OCI-LY7 (cell line): ENCODE data around the gene PCDH9. TPM values are rescaled to one million over a fixed set of nuclear protein-coding genes. Genes with fewer than 3 reads are reported as not detected.

ENCODE experiments used
- BruUV-seq: library from RNA; stranded (reverse); fragments of 400-500 nt; replicated peaks from 2 replicates; lab custom pipeline; 2021; lab: Mats Ljungman, UMichigan
- CTCF ChIA-PET: fragments of 300-600 bp; sonication (Branson Sonifier 250); formaldehyde crosslinking; loops from one replicate; lab custom pipeline; 2022; ENCODE audit warnings: antibody characterized with exemption; ENCODE audit not compliant: unreplicated experiment; lab: Charles Lee
- POLR2A ChIA-PET: fragments of 300-600 bp; sonication (Branson Sonifier 250); formaldehyde crosslinking; loops from one replicate; lab custom pipeline; 2022; ENCODE audit warnings: antibody characterized with exemption; lab: Charles Lee
- DNase-seq: peaks from one replicate; pipeline ENCODE4 v3.0.0-alpha.2; 2015; ENCODE audit warnings: low spot score
- H2AFZ ChIP-seq: fragments of 200-600 bp; sonication (generic), shearing (Covaris generic); 2 replicates; pipeline ENCODE4 v1.6.1; 2014; ENCODE audit warnings: mild to moderate bottlenecking, antibody characterized with exemption, low read length, moderate library complexity
- H3K27ac ChIP-seq: fragments of 200-600 bp; sonication (generic); 2 replicates; pipeline ENCODE4 v1.5.1; 2014; ENCODE audit warnings: mixed run types, low read depth, mild to moderate bottlenecking, moderate library complexity, low read length, inconsistent platforms; ENCODE audit not compliant: poor library complexity, severe bottlenecking
- H3K36me3 ChIP-seq: fragments of 200-600 bp; sonication (generic); 2 replicates; pipeline ENCODE4 v1.6.1; 2014; ENCODE audit warnings: mild to moderate bottlenecking, antibody characterized with exemption, low read length, moderate library complexity, mixed read lengths; ENCODE audit not compliant: insufficient read depth
- H3K4me1 ChIP-seq: fragments of 200-600 bp; sonication (generic); 2 replicates; pipeline ENCODE4 v1.5.1; 2014; ENCODE audit warnings: mild to moderate bottlenecking, low read length; ENCODE audit not compliant: insufficient read depth, poor library complexity, severe bottlenecking
- H3K4me2 ChIP-seq: fragments of 200-600 bp; sonication (generic); 2 replicates; pipeline ENCODE4 v1.6.1; 2014; ENCODE audit warnings: mild to moderate bottlenecking, low read length
- H3K4me3 ChIP-seq: fragments of 200-600 bp; sonication (generic); 2 replicates; pipeline ENCODE4 v1.5.1; 2014; ENCODE audit warnings: mild to moderate bottlenecking, low read depth, low read length; ENCODE audit not compliant: poor library complexity, severe bottlenecking
- H3K79me2 ChIP-seq: fragments of 200-600 bp; sonication (generic); 2 replicates; pipeline ENCODE4 v1.6.1; 2016; ENCODE audit warnings: low read depth, mild to moderate bottlenecking, low read length, moderate library complexity, mixed read lengths; ENCODE audit not compliant: insufficient read depth
- H3K9me2 ChIP-seq: fragments of 200-600 bp; sonication (generic); 2 replicates; pipeline ENCODE4 v1.6.1; 2016; ENCODE audit warnings: mild to moderate bottlenecking, low read length, mixed read lengths; ENCODE audit not compliant: insufficient read depth
- H3K9me3 ChIP-seq: fragments of 200-600 bp; sonication (generic); 2 replicates; pipeline ENCODE4 v1.6.1; 2014; ENCODE audit warnings: mild to moderate bottlenecking, mixed run types, low read length, mixed read lengths
- H4K20me1 ChIP-seq: fragments of 200-600 bp; sonication (generic); 2 replicates; pipeline ENCODE4 v1.6.1; 2014; ENCODE audit warnings: mild to moderate bottlenecking, antibody characterized with exemption, low read length, moderate library complexity, mixed read lengths; ENCODE audit not compliant: insufficient read depth
- CTCF ChIP-seq: fragments of 200-600 bp; sonication (generic); conservative IDR thresholded peaks from 2 replicates; pipeline ENCODE4 v1.5.1; 2014; ENCODE audit warnings: mild to moderate bottlenecking, antibody characterized with exemption, low read length, moderate library complexity, mixed read lengths
- EZH2phosphoT487 ChIP-seq: fragments of 200-600 bp; sonication (generic); IDR thresholded peaks from 2 replicates; pipeline ENCODE4 v1.6.1; 2018; ENCODE audit warnings: low read depth, borderline replicate concordance, mild to moderate bottlenecking, mixed run types, antibody characterized with exemption, low read length, moderate library complexity, mixed read lengths
- intact Hi-C: fragments of 100-400 bp; cut with micrococcal nuclease; formaldehyde crosslinking; loops from one replicate; pipeline ENCODE4 v1.10.0; 2022; ENCODE audit not compliant: unreplicated experiment
- total RNA-seq, 2 experiments: library from RNA; depleted of rRNA in 1 of 2; stranded (reverse); fragments of >200 nt in 1 of 2; shearing (Covaris generic) in 1 of 2; gene quantifications; 2 replicates each; pipeline ENCODE4 v1.2.3, GENCODE V29; 2014 to 2022

Gene PCDH9
- total RNA-seq, 2 experiments from 2014 or later: 20.1 to 26.0 TPM

GRCh38 chr13:67184247-67184646, 45.9 kb downstream of the PCDH9 start:
- BruUV-seq: no TSS peak
- CTCF ChIA-PET: no interaction called here
- Histone ChIP-seq H4K20me1 (no peaks in the 10 kb centered on the region), H3K36me3 (no peaks in the 10 kb centered on the region), H3K9me2 (no peaks in the 10 kb centered on the region), H3K4me2 (no peak overlapping the region), H3K9me3 (0 out of 2 replicates have a peak, but pooled peaks cover 4% of the 10 kb centered on the region), H3K4me3 (no peak overlapping the region), H3K79me2 (no peaks in the 10 kb centered on the region), H3K27ac (no peak overlapping the region), H3K4me1 (no peaks in the 10 kb centered on the region), H2AFZ (no peak overlapping the region; the same call in 1 of the 2 replicates)
- intact Hi-C loops: no loop called here
- no peak for DNase-seq
- TF ChIP-seq CTCF (no peak), EZH2phosphoT487 (no peak)
- POLR2A ChIA-PET: interaction anchor here (0.7 kb wide), 1 partner anchor 13 kb away, joined by 3 read pairs; no protein-coding TSS in a partner anchor

GRCh38 chr13:67183151-67183550, 47.0 kb downstream of the PCDH9 start:
- Histone ChIP-seq H3K4me3 (no peak overlapping the region), H3K79me2 (no peaks in the 10 kb centered on the region), H3K4me2 (no peak overlapping the region), H3K27ac (no peak overlapping the region), H4K20me1 (no peaks in the 10 kb centered on the region), H3K9me3 (0 out of 2 replicates have a peak, but pooled peaks cover 4% of the 10 kb centered on the region), H2AFZ (0 out of 2 replicates have a peak overlapping the region, but pooled peaks have one; percentile 18), H3K9me2 (no peaks in the 10 kb centered on the region), H3K4me1 (no peaks in the 10 kb centered on the region), H3K36me3 (no peaks in the 10 kb centered on the region)
- BruUV-seq: no TSS peak
- ChIA-PET POLR2A (interaction anchor here (0.5 kb wide), 1 partner anchor 41 kb away, joined by 3 read pairs; no protein-coding TSS in a partner anchor), CTCF (no interaction called here)
- no peak for DNase-seq
- no peak for TF ChIP-seq EZH2phosphoT487
- no peak for TF ChIP-seq CTCF
- intact Hi-C loops: no loop called here

GRCh38 chr13:67175836-67176459, 54.2 kb downstream of the PCDH9 start:
- Histone ChIP-seq H3K27ac (no peak overlapping the region), H2AFZ (no peak overlapping the region), H3K4me2 (no peak overlapping the region), H3K36me3 (no peaks in the 10 kb centered on the region), H3K9me2 (no peaks in the 10 kb centered on the region), H3K4me1 (no peaks in the 10 kb centered on the region), H3K9me3 (no peaks in the 10 kb centered on the region), H3K79me2 (no peaks in the 10 kb centered on the region), H3K4me3 (no peak overlapping the region), H4K20me1 (no peaks in the 10 kb centered on the region)
- no TSS peak for BruUV-seq
- intact Hi-C loops: no loop called here
- no peak for DNase-seq
- ChIA-PET POLR2A (no interaction called here), CTCF (no interaction called here)
- TF ChIP-seq EZH2phosphoT487 (no peak), CTCF (no peak)
